ENCODE measurements around the gene TMEM169. TPM values are rescaled to one million over a fixed set of nuclear protein-coding genes. Genes with fewer than 3 reads are reported as not detected.

TMEM169 gene
- total RNA-seq, 1 donor from 2014 or later = 20.1 TPM

DNA sequence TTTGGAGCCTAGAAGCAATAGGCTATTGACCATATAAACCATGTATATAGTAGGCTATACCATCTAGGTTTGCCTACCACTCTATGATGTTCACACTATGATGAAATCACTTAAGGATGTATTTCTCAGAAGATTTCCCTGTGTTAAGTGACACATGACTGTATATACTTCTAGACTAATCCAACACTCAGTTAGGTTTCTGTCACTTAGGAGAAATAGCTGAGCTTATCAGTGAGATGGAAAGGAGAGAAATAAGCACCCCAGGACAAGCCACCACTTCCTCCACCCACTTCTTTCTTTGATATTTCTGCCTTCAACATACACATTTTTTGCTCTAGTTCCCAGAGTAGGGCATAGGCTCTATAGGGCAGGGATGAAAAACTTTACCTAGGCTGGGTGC is 7.9 kb upstream of the TMEM169 start:
- no peaks in the 10 kb centered on the region for H3K36me3 ChIP-seq (ENCODE audit: insufficient read depth, low read length)
- no peak for DNase-seq (ENCODE audit: low read depth)
- no peak overlapping the region for H2AFZ ChIP-seq (ENCODE audit: low read depth, low read length)
- no peaks in the 10 kb centered on the region for H3K79me2 ChIP-seq (ENCODE audit: insufficient read depth, low read length)
- no peak overlapping the region for H3K4me3 ChIP-seq (ENCODE audit: insufficient read depth, low read depth, low read length)
- Mint-ChIP-seq H3K27me3 (ENCODE audit: low read depth, unreplicated experiment) (no peaks in the 10 kb centered on the region), H3K27ac (ENCODE audit: unreplicated experiment) (no peak overlapping the region), H3K4me3 (ENCODE audit: unreplicated experiment) (no peak overlapping the region), H3K36me3 (ENCODE audit: low read depth, unreplicated experiment) (no peaks in the 10 kb centered on the region), H3K4me1 (ENCODE audit: low read depth, unreplicated experiment) (no peaks in the 10 kb centered on the region), H3K9me3 (ENCODE audit: unreplicated experiment) (no peaks in the 10 kb centered on the region)
- TF ChIP-seq, protein P1, sequence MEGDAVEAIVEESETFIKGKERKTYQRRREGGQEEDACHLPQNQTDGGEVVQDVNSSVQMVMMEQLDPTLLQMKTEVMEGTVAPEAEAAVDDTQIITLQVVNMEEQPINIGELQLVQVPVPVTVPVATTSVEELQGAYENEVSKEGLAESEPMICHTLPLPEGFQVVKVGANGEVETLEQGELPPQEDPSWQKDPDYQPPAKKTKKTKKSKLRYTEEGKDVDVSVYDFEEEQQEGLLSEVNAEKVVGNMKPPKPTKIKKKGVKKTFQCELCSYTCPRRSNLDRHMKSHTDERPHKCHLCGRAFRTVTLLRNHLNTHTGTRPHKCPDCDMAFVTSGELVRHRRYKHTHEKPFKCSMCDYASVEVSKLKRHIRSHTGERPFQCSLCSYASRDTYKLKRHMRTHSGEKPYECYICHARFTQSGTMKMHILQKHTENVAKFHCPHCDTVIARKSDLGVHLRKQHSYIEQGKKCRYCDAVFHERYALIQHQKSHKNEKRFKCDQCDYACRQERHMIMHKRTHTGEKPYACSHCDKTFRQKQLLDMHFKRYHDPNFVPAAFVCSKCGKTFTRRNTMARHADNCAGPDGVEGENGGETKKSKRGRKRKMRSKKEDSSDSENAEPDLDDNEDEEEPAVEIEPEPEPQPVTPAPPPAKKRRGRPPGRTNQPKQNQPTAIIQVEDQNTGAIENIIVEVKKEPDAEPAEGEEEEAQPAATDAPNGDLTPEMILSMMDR (IDR thresholded peaks at IDR 0.05; ENCODE audit: insufficient read depth, low read depth, low read length) = no peak
- TF ChIP-seq EZH2 (IDR thresholded peaks at IDR 0.05; ENCODE audit: insufficient read depth, low read length) = no peak
- no peaks in the 10 kb centered on the region for H3K4me1 ChIP-seq (ENCODE audit: insufficient read depth, low read length)
- no peak overlapping the region for H3K9ac ChIP-seq (ENCODE audit: low read length)
- no peaks in the 10 kb centered on the region for H3K9me3 ChIP-seq (ENCODE audit: insufficient read depth, low read depth, low read length)
- no peak overlapping the region for H3K4me2 ChIP-seq (ENCODE audit: low read length)
- H3K27ac ChIP-seq (ENCODE audit: low read depth, low read length) = no peak overlapping the region
- FAIRE-seq = no peak
- no peaks in the 10 kb centered on the region for H4K20me1 ChIP-seq (ENCODE audit: insufficient read depth, low read length)
- H3K27me3 ChIP-seq (ENCODE audit: insufficient read depth, low read length) = no peaks in the 10 kb centered on the region

DNA sequence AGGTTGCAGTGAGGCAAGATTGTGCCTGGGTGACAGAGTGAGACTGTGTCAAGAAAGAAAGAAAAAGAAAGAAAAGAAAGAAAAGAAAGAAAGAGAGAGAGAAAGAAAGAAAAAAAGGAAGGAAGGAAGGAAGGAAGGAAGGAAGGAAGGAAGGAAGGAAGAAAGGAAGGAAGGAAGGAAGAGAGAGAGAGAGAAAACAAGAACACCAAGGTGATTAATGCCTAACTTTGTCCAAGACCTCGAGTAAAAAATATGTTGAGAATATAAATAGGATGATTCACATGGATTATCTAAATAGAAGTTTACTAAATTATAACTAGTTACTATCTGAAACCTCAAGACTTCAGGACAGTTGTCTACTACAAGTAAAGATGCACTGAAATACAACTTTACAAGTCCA is 7.3 kb upstream of the TMEM169 start:
- TF ChIP-seq, protein P1 (IDR thresholded peaks at IDR 0.05; ENCODE audit: insufficient read depth, low read depth, low read length) = no peak
- TF ChIP-seq EZH2 (IDR thresholded peaks at IDR 0.05; ENCODE audit: insufficient read depth, low read length) = no peak
- Histone ChIP-seq H3K9ac (ENCODE audit: low read length) (no peak overlapping the region), H4K20me1 (ENCODE audit: insufficient read depth, low read length) (no peaks in the 10 kb centered on the region), H3K4me2 (ENCODE audit: low read length) (no peak overlapping the region), H3K4me1 (ENCODE audit: insufficient read depth, low read length) (no peaks in the 10 kb centered on the region), H3K4me3 (ENCODE audit: insufficient read depth, low read depth, low read length) (no peak overlapping the region), H3K79me2 (ENCODE audit: insufficient read depth, low read length) (no peaks in the 10 kb centered on the region), H3K36me3 (ENCODE audit: insufficient read depth, low read length) (no peaks in the 10 kb centered on the region), H3K27ac (ENCODE audit: low read depth, low read length) (no peak overlapping the region), H3K27me3 (ENCODE audit: insufficient read depth, low read length) (no peaks in the 10 kb centered on the region), H2AFZ (ENCODE audit: low read depth, low read length) (no peak overlapping the region), H3K9me3 (ENCODE audit: insufficient read depth, low read depth, low read length) (no peaks in the 10 kb centered on the region)
- H3K27ac Mint-ChIP-seq (ENCODE audit: unreplicated experiment) = peak overlapping the region; percentile 58
- no peaks in the 10 kb centered on the region for H3K4me1 Mint-ChIP-seq (ENCODE audit: low read depth, unreplicated experiment)
- no peaks in the 10 kb centered on the region for H3K9me3 Mint-ChIP-seq (ENCODE audit: unreplicated experiment)
- no peak for FAIRE-seq
- no peaks in the 10 kb centered on the region for H3K36me3 Mint-ChIP-seq (ENCODE audit: low read depth, unreplicated experiment)
- DNase-seq (ENCODE audit: low read depth) = no peak
- H3K27me3 Mint-ChIP-seq (ENCODE audit: low read depth, unreplicated experiment) = no peaks in the 10 kb centered on the region
- no peak overlapping the region for H3K4me3 Mint-ChIP-seq (ENCODE audit: unreplicated experiment)

DNA sequence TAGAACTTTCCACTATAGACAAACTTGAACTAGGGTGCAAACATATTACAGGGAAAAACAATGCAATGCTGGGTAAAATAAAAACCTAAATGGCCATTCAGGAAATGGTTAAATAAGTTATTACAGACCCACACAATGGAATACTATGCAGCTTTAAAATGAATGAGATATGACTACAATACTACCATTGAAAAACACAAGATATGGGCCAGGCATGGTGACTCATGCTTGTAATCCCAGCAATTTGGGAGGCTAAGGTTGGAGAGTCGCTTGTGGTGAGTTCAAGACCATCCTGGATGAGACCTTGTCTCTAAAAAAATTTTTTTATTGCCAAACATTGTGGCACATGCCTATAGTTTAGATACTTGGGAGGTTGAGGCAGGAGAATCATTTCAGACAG is 6.9 kb upstream of the TMEM169 start:
- Histone ChIP-seq H3K4me2 (ENCODE audit: low read length) (no peak overlapping the region), H3K9ac (ENCODE audit: low read length) (no peak overlapping the region), H3K9me3 (ENCODE audit: insufficient read depth, low read depth, low read length) (no peaks in the 10 kb centered on the region), H3K27ac (ENCODE audit: low read depth, low read length) (no peak overlapping the region), H3K27me3 (ENCODE audit: insufficient read depth, low read length) (no peaks in the 10 kb centered on the region), H3K4me3 (ENCODE audit: insufficient read depth, low read depth, low read length) (no peak overlapping the region), H4K20me1 (ENCODE audit: insufficient read depth, low read length) (no peaks in the 10 kb centered on the region), H2AFZ (ENCODE audit: low read depth, low read length) (no peak overlapping the region), H3K79me2 (ENCODE audit: insufficient read depth, low read length) (no peaks in the 10 kb centered on the region), H3K4me1 (ENCODE audit: insufficient read depth, low read length) (no peaks in the 10 kb centered on the region), H3K36me3 (ENCODE audit: insufficient read depth, low read length) (no peaks in the 10 kb centered on the region)
- no peak overlapping the region for H3K27ac Mint-ChIP-seq (ENCODE audit: unreplicated experiment)
- no peaks in the 10 kb centered on the region for H3K36me3 Mint-ChIP-seq (ENCODE audit: low read depth, unreplicated experiment)
- no peak for FAIRE-seq
- H3K4me1 Mint-ChIP-seq (ENCODE audit: low read depth, unreplicated experiment) = no peaks in the 10 kb centered on the region
- TF ChIP-seq, protein P1 (IDR thresholded peaks at IDR 0.05; ENCODE audit: insufficient read depth, low read depth, low read length) = no peak
- no peak for TF ChIP-seq EZH2 (IDR thresholded peaks at IDR 0.05; ENCODE audit: insufficient read depth, low read length)
- H3K9me3 Mint-ChIP-seq (ENCODE audit: unreplicated experiment) = no peaks in the 10 kb centered on the region
- no peaks in the 10 kb centered on the region for H3K27me3 Mint-ChIP-seq (ENCODE audit: low read depth, unreplicated experiment)
- DNase-seq (ENCODE audit: low read depth) = no peak
- no peak overlapping the region for H3K4me3 Mint-ChIP-seq (ENCODE audit: unreplicated experiment)
